GM23248 (cell line): ENCODE measurements around the gene PTMA.

Experiments
- EZH2 ChIP-seq: fragments of 200-600 bp; sonication (generic); IDR thresholded peaks from 2 replicates; pipeline ENCODE4 v1.6.1; 2018; ENCODE audit warnings: antibody characterized with exemption, mild to moderate bottlenecking; ENCODE audit not compliant: insufficient read depth, poor library complexity, severe bottlenecking
- EZH2phosphoT487 ChIP-seq: fragments of 200-600 bp; sonication (generic); IDR thresholded peaks from 2 replicates; pipeline ENCODE4 v1.6.1; 2018; ENCODE audit warnings: antibody characterized with exemption, moderate library complexity, mild to moderate bottlenecking, low read depth; ENCODE audit not compliant: insufficient read depth

DNA sequence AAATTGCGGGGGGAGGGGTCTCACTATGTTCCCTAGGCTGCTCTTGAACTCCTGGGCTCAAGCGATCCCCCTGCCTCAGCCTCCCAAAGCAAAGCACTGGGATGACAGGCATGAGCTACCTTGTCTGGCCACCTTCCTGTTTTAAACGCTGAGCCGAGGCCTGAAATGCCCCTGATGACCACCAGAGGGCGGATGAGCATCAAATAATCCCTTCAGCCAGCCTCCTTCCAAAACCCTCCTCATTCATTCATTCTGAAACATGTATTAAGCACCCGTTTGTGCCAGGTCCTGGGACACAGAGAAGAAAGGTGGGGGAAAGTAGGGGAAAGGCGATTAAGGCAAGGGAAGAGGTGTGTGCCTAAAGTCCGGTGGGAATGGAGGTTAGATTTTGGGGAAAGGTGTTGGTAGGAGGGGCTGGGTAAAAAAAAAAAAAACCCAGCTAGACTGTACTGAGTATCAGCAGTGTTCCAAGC is 30.7 kb upstream of the PTMA start:
- TF ChIP-seq EZH2 (no peak), EZH2phosphoT487 (no peak)
